Activated CD8-positive, alpha-beta memory T cell treated with anti-CD3 and anti-CD28 coated beads, Interleukin-2, amount 10 ng/mL, durations not matched to agents 7 days and 5 days (primary cell): Measurements from ENCODE around the gene PNLIP. TPM values are rescaled to one million over a fixed set of nuclear protein-coding genes. Genes with fewer than 3 reads are reported as not detected.

Experiments used
- ATAC-seq: fragments of 150-1000 bp; cut with Tn5 transposase; one replicate; pipeline ENCODE4 v1.10.0; 2021; ENCODE audit warnings: moderate library complexity
- CTCF ChIA-PET: fragments of 350-600 bp; sonication (Branson Sonifier 250); formaldehyde crosslinking; loops from one replicate; lab custom pipeline; 2021; ENCODE audit warnings: antibody characterized with exemption; lab: Charles Lee
- DNase-seq: peaks from one replicate; pipeline ENCODE4 v3.0.0-alpha.2; 2020
- H3K27ac Mint-ChIP-seq: one replicate; pipeline ENCODE4 v1.8.0; 2021; ENCODE audit warnings: mild to moderate bottlenecking, mixed read lengths
- H3K27me3 Mint-ChIP-seq: one replicate; pipeline ENCODE4 v1.8.0; 2021; ENCODE audit warnings: mixed read lengths
- H3K36me3 Mint-ChIP-seq: one replicate; pipeline ENCODE4 v1.8.0; 2021; ENCODE audit warnings: mild to moderate bottlenecking, mixed read lengths
- H3K4me1 Mint-ChIP-seq: one replicate; pipeline ENCODE4 v1.8.0; 2021; ENCODE audit warnings: mixed read lengths
- H3K4me3 Mint-ChIP-seq: one replicate; pipeline ENCODE4 v1.8.0; 2021; ENCODE audit warnings: mild to moderate bottlenecking, moderate library complexity, mixed read lengths
- H3K9me3 Mint-ChIP-seq: one replicate; pipeline ENCODE4 v1.8.0; 2022; ENCODE audit warnings: low read depth, mixed read lengths
- total RNA-seq, 2 experiments: library from RNA; stranded (reverse); gene quantifications; one replicate each; pipeline ENCODE4 v1.2.3, GENCODE V29; 2021

Gene PNLIP
- total RNA-seq, 2 experiments from 2014 or later = not detected

DNA sequence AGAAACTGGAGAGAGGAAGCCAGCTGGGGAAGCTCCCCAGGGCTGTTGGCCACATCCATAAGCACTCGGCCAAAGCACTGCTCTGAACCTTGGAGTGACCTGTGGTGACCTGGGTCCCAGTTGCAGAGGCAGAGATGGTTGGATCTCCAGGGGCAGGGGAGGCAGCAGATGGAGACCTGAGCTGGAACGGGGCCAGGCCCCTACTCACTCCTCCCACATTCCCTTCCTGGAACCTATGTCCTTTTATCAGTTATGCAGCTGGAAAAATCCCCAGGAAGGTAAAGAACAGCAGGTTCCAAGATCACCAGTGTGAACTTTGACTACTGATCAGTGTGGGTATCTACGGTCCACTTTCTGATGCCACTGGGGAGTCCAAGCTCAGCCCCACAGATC lies 65.4 kb downstream of the PNLIP start:
- Mint-ChIP-seq H3K27me3 (no peaks in the 10 kb centered on the region), H3K9me3 (no peaks in the 10 kb centered on the region), H3K36me3 (no peaks in the 10 kb centered on the region), H3K4me1 (no peaks in the 10 kb centered on the region), H3K4me3 (no peak overlapping the region), H3K27ac (no peak overlapping the region)
- CTCF ChIA-PET = no interaction called here
- DNase-seq (no peak), ATAC-seq (no peak)

DNA sequence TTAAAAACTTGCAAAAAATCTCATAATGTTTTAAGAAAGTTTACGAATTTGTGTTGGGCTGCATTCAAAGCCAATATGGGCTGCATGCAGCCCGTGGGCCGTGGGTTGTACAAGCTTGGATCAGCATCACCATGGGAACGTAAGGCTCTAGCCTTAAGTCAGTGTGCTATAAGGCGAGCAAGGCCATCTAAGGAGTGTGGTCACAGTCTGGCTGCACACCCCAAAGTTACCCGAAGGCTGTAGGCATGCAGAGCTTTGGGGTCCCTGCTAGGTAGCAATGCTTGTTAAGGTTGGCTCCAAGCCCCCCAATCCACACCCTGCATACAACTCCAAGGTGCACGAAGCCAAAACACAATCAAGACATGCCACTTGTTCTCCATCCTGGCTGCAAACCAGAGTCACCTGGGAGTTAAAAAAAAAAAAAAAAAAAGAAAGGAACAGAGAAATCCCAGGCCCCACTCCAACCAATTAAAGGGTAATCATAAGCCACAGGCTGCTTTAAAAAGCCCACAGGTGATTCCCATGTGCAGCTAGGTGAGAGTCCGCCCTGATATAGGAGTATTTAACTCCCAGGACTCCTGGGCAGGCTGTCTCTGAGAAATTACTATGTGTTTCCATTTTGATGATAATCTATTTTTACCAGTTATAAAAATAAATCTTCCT lies 66.5 kb downstream of the PNLIP start:
- H3K4me3 Mint-ChIP-seq = no peak overlapping the region
- no peaks in the 10 kb centered on the region for H3K4me1 Mint-ChIP-seq
- no peak for ATAC-seq
- H3K9me3 Mint-ChIP-seq = no peaks in the 10 kb centered on the region
- no peaks in the 10 kb centered on the region for H3K27me3 Mint-ChIP-seq
- H3K27ac Mint-ChIP-seq = no peak overlapping the region
- CTCF ChIA-PET = no interaction called here
- no peaks in the 10 kb centered on the region for H3K36me3 Mint-ChIP-seq
- DNase-seq = no peak

DNA sequence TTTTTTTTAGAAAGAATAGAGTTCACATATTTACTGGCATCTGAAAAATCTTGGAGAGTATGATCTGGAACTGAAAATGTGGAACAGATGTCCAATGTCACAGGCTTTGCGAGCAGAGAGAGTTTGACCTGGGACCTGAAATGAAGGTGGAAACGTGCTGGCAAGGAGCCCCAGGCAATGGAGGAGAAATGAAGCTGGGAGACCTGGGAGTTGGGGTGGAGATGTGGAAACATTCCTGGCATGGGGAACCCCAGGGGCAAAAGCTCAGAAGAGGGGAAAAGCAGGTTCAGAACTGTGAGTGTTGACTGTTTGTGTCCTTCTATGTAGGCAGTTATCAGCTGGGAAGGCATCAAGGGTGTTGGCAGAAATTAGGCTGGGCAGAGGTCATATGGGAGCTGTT lies 67.7 kb downstream of the PNLIP start:
- no peaks in the 10 kb centered on the region for H3K9me3 Mint-ChIP-seq
- ATAC-seq = no peak
- no peaks in the 10 kb centered on the region for H3K4me1 Mint-ChIP-seq
- H3K4me3 Mint-ChIP-seq = no peak overlapping the region
- no peaks in the 10 kb centered on the region for H3K27me3 Mint-ChIP-seq
- CTCF ChIA-PET = interaction anchor here (0.8 kb wide), 1 partner anchor 187 kb away, joined by 3 read pairs; no protein-coding TSS in a partner anchor
- DNase-seq = no peak
- H3K36me3 Mint-ChIP-seq = no peaks in the 10 kb centered on the region
- no peak overlapping the region for H3K27ac Mint-ChIP-seq

DNA sequence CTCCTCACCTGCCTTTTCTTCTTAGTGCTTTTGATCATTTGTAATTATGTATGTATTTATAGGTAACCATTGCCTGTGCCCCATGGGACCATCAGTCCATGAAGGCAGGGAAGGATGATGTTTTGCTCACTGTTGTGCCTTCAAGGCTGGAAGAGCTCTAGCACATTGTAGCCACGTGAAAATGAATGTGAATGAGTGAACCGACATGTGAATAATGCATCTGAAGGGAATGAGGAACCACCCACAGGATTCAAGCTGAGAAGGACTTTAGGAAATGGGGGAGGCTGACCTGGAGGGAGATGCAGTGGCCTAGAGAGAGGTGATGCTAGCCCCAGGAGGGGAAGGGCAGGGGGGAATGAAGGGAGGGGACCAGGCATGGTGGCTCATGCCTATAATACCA lies 69.1 kb downstream of the PNLIP start:
- no peaks in the 10 kb centered on the region for H3K9me3 Mint-ChIP-seq
- no peaks in the 10 kb centered on the region for H3K36me3 Mint-ChIP-seq
- H3K27ac Mint-ChIP-seq = no peak overlapping the region
- CTCF ChIA-PET = interaction anchor here (0.6 kb wide), 1 partner anchor 449 kb away, joined by 3 read pairs; no protein-coding TSS in a partner anchor
- ATAC-seq (no peak), DNase-seq (no peak)
- H3K4me1 Mint-ChIP-seq = no peaks in the 10 kb centered on the region
- no peak overlapping the region for H3K4me3 Mint-ChIP-seq
- no peaks in the 10 kb centered on the region for H3K27me3 Mint-ChIP-seq

DNA sequence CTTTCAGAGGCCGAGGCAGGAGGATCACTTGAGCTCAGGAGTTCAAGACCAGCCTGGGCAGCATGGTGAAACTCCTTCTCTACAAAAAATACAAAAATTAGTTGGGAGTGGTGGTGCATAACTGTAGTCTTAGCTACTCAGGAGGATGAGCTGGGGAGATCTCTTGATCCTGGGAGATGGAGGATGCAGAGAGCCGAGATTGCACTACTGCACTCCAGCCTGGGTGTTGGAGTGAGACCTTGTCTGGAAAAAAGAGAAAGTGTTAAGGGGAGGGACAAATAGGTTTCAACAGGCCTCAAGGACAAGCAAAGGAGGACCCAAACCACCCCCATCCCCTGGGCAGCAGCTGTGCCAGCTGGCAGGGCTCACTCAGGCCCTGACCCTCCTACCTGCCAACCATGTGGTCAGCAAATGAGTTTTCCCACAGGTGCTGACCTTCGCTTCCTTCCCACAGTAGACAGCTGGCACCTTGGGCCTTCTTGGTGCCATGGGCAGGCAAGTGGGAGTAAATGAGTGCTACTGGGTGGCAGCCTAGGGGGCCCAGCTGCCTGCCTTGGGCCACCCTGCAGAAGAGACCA lies 69.6 kb downstream of the PNLIP start:
- DNase-seq = no peak
- no peak overlapping the region for H3K27ac Mint-ChIP-seq
- CTCF ChIA-PET = interaction anchor here (0.6 kb wide), 1 partner anchor 449 kb away, joined by 3 read pairs; no protein-coding TSS in a partner anchor
- no peaks in the 10 kb centered on the region for H3K4me1 Mint-ChIP-seq
- no peaks in the 10 kb centered on the region for H3K27me3 Mint-ChIP-seq
- ATAC-seq = no peak
- no peak overlapping the region for H3K4me3 Mint-ChIP-seq
- no peaks in the 10 kb centered on the region for H3K9me3 Mint-ChIP-seq
- H3K36me3 Mint-ChIP-seq = no peaks in the 10 kb centered on the region

Other genes starting within 250 kb of the PNLIP start
- gene CCDC172, start 221.5 kb upstream of the PNLIP start, total RNA-seq = not detected
- gene PNLIPRP3, start 118.1 kb upstream of the PNLIP start, total RNA-seq = not detected
- not detected for gene PNLIPRP1, start 45.0 kb downstream of the PNLIP start, total RNA-seq
- not detected for gene PNLIPRP2, start 75.0 kb downstream of the PNLIP start, total RNA-seq
- not detected for gene HSPA12A, start 196.6 kb downstream of the PNLIP start, total RNA-seq